Lower lobe of right lung (tissue), 2 donors: ENCODE results near the gene ATP1A3. TPM values are rescaled to one million over a fixed set of nuclear protein-coding genes. Genes with fewer than 3 reads are reported as not detected.

ENCODE experiments used
- ATAC-seq, 2 donors: fragments of 200-7000 bp; cut with Tn5 transposase; one replicate each; pipeline ENCODE4 v1.9.1; 2020 to 2022; ENCODE audit warnings: mild to moderate bottlenecking in 2 of 2, moderate library complexity in 2 of 2
- DNase-seq: peaks from one replicate; pipeline ENCODE4 v3.0.0-alpha.2; 2020
- H3K27ac ChIP-seq: fragments of 200-600 bp; one replicate; pipeline ENCODE4 v1.8.0; 2022
- H3K27me3 ChIP-seq: fragments of 200-600 bp; one replicate; pipeline ENCODE4 v1.8.0; 2022; ENCODE audit warnings: low read depth
- H3K36me3 ChIP-seq: fragments of 200-600 bp; one replicate; pipeline ENCODE4 v1.8.0; 2022; ENCODE audit warnings: mild to moderate bottlenecking
- H3K4me1 ChIP-seq: fragments of 200-600 bp; one replicate; pipeline ENCODE4 v1.8.0; 2022
- H3K4me3 ChIP-seq: fragments of 200-600 bp; one replicate; pipeline ENCODE4 v1.8.0; 2022; ENCODE audit warnings: mild to moderate bottlenecking
- H3K9me3 ChIP-seq: fragments of 200-600 bp; one replicate; pipeline ENCODE4 v1.8.0; 2022
- CTCF ChIP-seq: fragments of 200-600 bp; IDR thresholded peaks from one replicate; pipeline ENCODE4 v1.8.0; 2022; ENCODE audit warnings: antibody characterized with exemption, mild to moderate bottlenecking
- intact Hi-C: fragments of 100-400 bp; cut with DNase I; formaldehyde crosslinking; loops from one replicate; pipeline ENCODE4 v1.11.0; 2022
- total RNA-seq: library from RNA; stranded (reverse); fragmentation: NEBNext Ultra II Directional; extraction: Animal tissue kit (Norgen Biotek cat#: 25700); gene quantifications from one replicate; pipeline ENCODE4 v1.2.1, GENCODE V29; 2021
- donor health status: DM: no; HTN: yes; CAD: no; lungs with severe emphysema.

Gene ATP1A3
- total RNA-seq, 1 donor from 2014 or later, result 0.97 TPM

- no peak for TF ChIP-seq CTCF
- peaks cover 40% of the 10 kb centered on the region for H3K27me3 ChIP-seq
- ATAC-seq (no peak), DNase-seq (no peak)
- intact Hi-C loops, result no loop called here
- no peaks in the 10 kb centered on the region for H3K36me3 ChIP-seq
- H3K4me1 ChIP-seq, result peaks cover 8% of the 10 kb centered on the region
- no peaks in the 10 kb centered on the region for H3K9me3 ChIP-seq
- no peak overlapping the region for H3K27ac ChIP-seq
- H3K4me3 ChIP-seq, result no peak overlapping the region
These were observed 3.0 kb downstream of the ATP1A3 start for GRCh38 chr19:41991025-41991424.

- Histone ChIP-seq H3K9me3 (no peaks in the 10 kb centered on the region), H3K36me3 (no peaks in the 10 kb centered on the region), H3K4me1 (peaks cover 8% of the 10 kb centered on the region), H3K4me3 (no peak overlapping the region), H3K27ac (no peak overlapping the region), H3K27me3 (peaks cover 36% of the 10 kb centered on the region)
- no peak for TF ChIP-seq CTCF
- DNase-seq (no peak), ATAC-seq (no peak)
- intact Hi-C loops, result no loop called here
These were observed 3.4 kb downstream of the ATP1A3 start for GRCh38 chr19:41990615-41991014.

- H3K36me3 ChIP-seq, result no peaks in the 10 kb centered on the region
- TF ChIP-seq CTCF, result no peak
- no peak overlapping the region for H3K4me3 ChIP-seq
- intact Hi-C loops, result no loop called here
- DNase-seq (no peak), ATAC-seq (no peak)
- H3K9me3 ChIP-seq, result no peaks in the 10 kb centered on the region
- peaks cover 8% of the 10 kb centered on the region for H3K4me1 ChIP-seq
- H3K27ac ChIP-seq, result no peak overlapping the region
- peaks cover 30% of the 10 kb centered on the region for H3K27me3 ChIP-seq
These were observed 4.0 kb downstream of the ATP1A3 start for GRCh38 chr19:41990028-41990427.

- ATAC-seq (no peak), DNase-seq (no peak)
- intact Hi-C loops, result no loop called here
- Histone ChIP-seq H3K27ac (no peak overlapping the region), H3K4me1 (peaks cover 4% of the 10 kb centered on the region), H3K4me3 (no peak overlapping the region), H3K27me3 (peaks cover 19% of the 10 kb centered on the region), H3K36me3 (no peaks in the 10 kb centered on the region), H3K9me3 (no peaks in the 10 kb centered on the region)
- no peak for TF ChIP-seq CTCF
These were observed 5.1 kb downstream of the ATP1A3 start for GRCh38 chr19:41988947-41989346.

GRCh38 chr19:41987141-41987860 is 6.7 kb downstream of the ATP1A3 start:
- intact Hi-C loops, result no loop called here
- Histone ChIP-seq H3K27ac (no peak overlapping the region), H3K9me3 (no peaks in the 10 kb centered on the region), H3K4me3 (no peak overlapping the region), H3K27me3 (peaks cover 10% of the 10 kb centered on the region), H3K36me3 (no peaks in the 10 kb centered on the region), H3K4me1 (no peaks in the 10 kb centered on the region)
- no peak for ATAC-seq
- DNase-seq, result no peak
- no peak for TF ChIP-seq CTCF
